Endothelial cell (in vitro differentiated cells): ENCODE measurements around the gene SLC7A7. TPM values are rescaled to one million over a fixed set of nuclear protein-coding genes. Genes with fewer than 3 reads are reported as not detected.
A peak's percentile ranks its signal among the peaks of the same experiment; 100 is the strongest.

Source experiments
- DNase-seq: peaks from one replicate; pipeline ENCODE4 v3.0.0; 2021; ENCODE audit warnings: low spot score
- H3K27ac Mint-ChIP-seq: one replicate; pipeline ENCODE4 v1.8.0; 2021; ENCODE audit warnings: mixed read lengths, inconsistent platforms; ENCODE audit not compliant: unreplicated experiment
- H3K27me3 Mint-ChIP-seq: one replicate; pipeline ENCODE4 v1.8.0; 2021; ENCODE audit warnings: mild to moderate bottlenecking, moderate library complexity, mixed read lengths, inconsistent platforms; ENCODE audit not compliant: unreplicated experiment
- H3K36me3 Mint-ChIP-seq: one replicate; pipeline ENCODE4 v1.8.0; 2021; ENCODE audit warnings: mild to moderate bottlenecking, low read depth, mixed read lengths, inconsistent platforms; ENCODE audit not compliant: unreplicated experiment
- H3K4me1 Mint-ChIP-seq: one replicate; pipeline ENCODE4 v1.8.0; 2021; ENCODE audit warnings: mild to moderate bottlenecking, mixed read lengths, inconsistent platforms; ENCODE audit not compliant: unreplicated experiment
- H3K4me3 Mint-ChIP-seq: one replicate; pipeline ENCODE4 v1.8.0; 2021; ENCODE audit warnings: mild to moderate bottlenecking, mixed read lengths, inconsistent platforms; ENCODE audit not compliant: unreplicated experiment
- H3K9me3 Mint-ChIP-seq: one replicate; pipeline ENCODE4 v1.8.0; 2021; ENCODE audit warnings: mixed read lengths, inconsistent platforms; ENCODE audit not compliant: unreplicated experiment
- CTCF ChIP-seq: fragments of 200-600 bp; sonication (generic); IDR thresholded peaks from one replicate; pipeline ENCODE4 v1.5.0; 2021; ENCODE audit warnings: antibody characterized with exemption; ENCODE audit not compliant: unreplicated experiment
- total RNA-seq: library from RNA; stranded (reverse); fragmentation: NEBNext Ultra II Directional; extraction: Animal tissue kit (Norgen Biotek cat#: 25700); gene quantifications from one replicate; pipeline ENCODE4 v1.2.1, GENCODE V29; 2021; ENCODE audit not compliant: unreplicated experiment

The SLC7A7 gene
- total RNA-seq, 1 donor from 2014 or later, result 15.0 TPM

GRCh38 chr14:22792158-22792557 is 23.1 kb downstream of the SLC7A7 start:
- no peak for TF ChIP-seq CTCF

GRCh38 chr14:22791301-22791700 is 23.9 kb downstream of the SLC7A7 start:
- Mint-ChIP-seq H3K9me3 (no peaks in the 10 kb centered on the region), H3K27me3 (peaks cover 3% of the 10 kb centered on the region), H3K36me3 (peaks cover 4% of the 10 kb centered on the region), H3K4me1 (peaks cover 2% of the 10 kb centered on the region), H3K4me3 (no peak overlapping the region), H3K27ac (no peak overlapping the region)
- TF ChIP-seq CTCF, result no peak
- no peak for DNase-seq

More at GRCh38 chr14:22792158-22792557, 23.1 kb downstream of the SLC7A7 start:
- Mint-ChIP-seq H3K9me3 (no peaks in the 10 kb centered on the region), H3K4me3 (no peak overlapping the region), H3K4me1 (no peaks in the 10 kb centered on the region), H3K27me3 (peaks cover 3% of the 10 kb centered on the region), H3K27ac (no peak overlapping the region), H3K36me3 (peaks cover 4% of the 10 kb centered on the region)
- DNase-seq, result no peak

- no peak for DNase-seq
- TF ChIP-seq CTCF, result no peak
- Mint-ChIP-seq H3K27me3 (peaks cover 3% of the 10 kb centered on the region), H3K36me3 (no peaks in the 10 kb centered on the region), H3K9me3 (no peaks in the 10 kb centered on the region), H3K4me3 (no peak overlapping the region), H3K27ac (no peak overlapping the region), H3K4me1 (peaks cover 13% of the 10 kb centered on the region)
Observed at GRCh38 chr14:22786685-22787084, 28.6 kb downstream of the SLC7A7 start.

GRCh38 chr14:22781301-22781991 is 33.8 kb downstream of the SLC7A7 start:
- no peaks in the 10 kb centered on the region for H3K36me3 Mint-ChIP-seq
- H3K4me3 Mint-ChIP-seq, result no peak overlapping the region
- no peak for TF ChIP-seq CTCF
- H3K9me3 Mint-ChIP-seq, result no peaks in the 10 kb centered on the region
- H3K4me1 Mint-ChIP-seq, result peaks cover 36% of the 10 kb centered on the region
- DNase-seq, result no peak
- peak overlapping the region; percentile 42 for H3K27ac Mint-ChIP-seq
- H3K27me3 Mint-ChIP-seq, result peaks cover 3% of the 10 kb centered on the region

- DNase-seq, result no peak
Observed at GRCh38 chr14:22780941-22781300, 34.3 kb downstream of the SLC7A7 start.

More at GRCh38 chr14:22780941-22781300, 34.3 kb downstream of the SLC7A7 start:
- Mint-ChIP-seq H3K9me3 (no peaks in the 10 kb centered on the region), H3K36me3 (no peaks in the 10 kb centered on the region), H3K4me3 (no peak overlapping the region), H3K27ac (peak overlapping the region; percentile 42), H3K27me3 (peaks cover 3% of the 10 kb centered on the region), H3K4me1 (peaks cover 33% of the 10 kb centered on the region)
- TF ChIP-seq CTCF, result no peak
